Measurements from ENCODE around the gene GRAP.
"Not testable (repeated sequence)": the region's sequence is repeated elsewhere in the genome, so short reads cannot be mapped to it uniquely, and the experiment has no call there.

Gene GRAP

DNA sequence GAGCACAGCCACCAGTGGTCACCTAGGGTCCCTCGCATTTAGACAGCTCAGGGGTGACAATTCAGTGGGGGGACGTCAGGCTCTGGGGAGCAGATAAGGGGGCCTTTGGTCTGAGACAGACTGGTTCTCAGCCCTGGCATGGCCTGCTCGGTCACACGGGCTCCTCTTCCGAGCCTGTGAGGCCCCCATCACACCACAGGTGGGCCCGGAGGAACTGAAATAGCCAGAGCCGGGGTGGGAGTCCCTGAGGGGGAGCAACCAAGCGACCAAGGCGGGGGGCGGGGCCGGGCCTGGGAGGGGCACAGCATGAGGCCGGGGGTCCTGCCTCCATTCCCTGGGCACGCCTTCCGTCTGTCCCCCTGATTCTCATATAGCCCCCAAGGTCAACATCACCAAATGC, 4.4 kb downstream of the GRAP start:
- not testable (repeated sequence) for DNase-seq (ENCODE audit: low read depth)

GRCh38 chr17:19041871-19042270, 4.9 kb downstream of the GRAP start:
- DNase-seq (ENCODE audit: low read depth), result not testable (repeated sequence)

- not testable (repeated sequence) for DNase-seq (ENCODE audit: low read depth)
Observed at GRCh38 chr17:19040350-19040749, 6.4 kb downstream of the GRAP start.

DNA sequence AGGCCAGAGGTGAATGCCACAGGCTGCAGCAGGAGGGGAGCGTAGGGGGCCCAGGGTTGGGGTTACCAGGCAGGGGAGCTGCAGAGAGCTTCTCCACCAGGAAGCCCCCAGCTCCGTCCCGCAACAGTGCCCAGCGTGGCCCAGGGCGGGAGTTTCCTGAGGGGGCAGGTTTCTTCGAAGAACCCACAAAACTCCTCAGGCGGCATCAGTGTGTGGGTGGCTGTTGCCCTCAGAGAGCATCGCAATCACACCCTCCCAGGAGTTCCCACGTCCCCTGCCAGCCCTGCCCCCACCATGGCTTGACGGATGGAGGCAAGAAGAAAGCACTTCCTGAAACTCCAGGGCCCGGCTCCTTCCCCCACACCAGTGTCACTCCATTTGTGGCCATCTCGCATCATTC, 8.0 kb downstream of the GRAP start:
- DNase-seq (ENCODE audit: low read depth), result not testable (repeated sequence)

DNA sequence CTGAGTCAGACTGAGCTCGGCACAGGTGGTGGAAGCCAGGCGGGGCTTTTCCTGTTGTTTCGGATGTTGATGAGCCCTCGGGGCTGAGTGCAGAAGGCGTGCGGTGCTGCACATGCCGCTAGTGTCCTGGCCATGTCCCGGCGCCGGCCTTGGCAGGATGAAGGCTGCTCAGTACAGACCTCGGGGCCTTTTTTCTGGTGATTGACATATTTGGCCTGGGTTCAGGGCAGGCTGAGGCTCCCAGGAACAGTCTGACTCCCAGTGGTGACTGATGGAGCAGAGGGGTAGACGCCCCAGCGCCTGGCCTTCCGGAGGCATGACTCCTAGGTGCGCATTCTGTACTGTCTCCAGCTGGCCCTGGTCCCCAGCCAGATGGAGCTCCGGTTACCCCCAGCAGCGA, 8.8 kb downstream of the GRAP start:
- not testable (repeated sequence) for DNase-seq (ENCODE audit: low read depth)

DNA sequence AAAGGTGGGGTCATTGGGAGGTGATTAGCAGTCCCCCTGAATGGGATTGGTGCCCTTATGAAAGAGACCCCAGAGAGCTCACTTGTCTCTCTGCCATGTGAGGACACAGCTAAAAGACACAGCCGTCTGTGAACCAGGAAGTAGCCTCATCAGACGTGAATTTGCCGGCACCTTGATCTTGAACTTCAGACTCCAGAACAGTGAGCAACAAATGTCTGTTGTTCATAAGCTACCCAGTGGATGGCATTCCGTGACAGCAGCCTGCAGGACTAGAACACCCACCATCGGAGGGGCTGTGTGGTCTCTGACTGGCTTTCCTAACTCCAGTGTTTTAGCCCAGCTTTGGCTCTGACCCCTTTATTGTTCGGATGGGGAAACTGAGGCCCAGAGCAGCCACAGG, 9.2 kb downstream of the GRAP start:
- not testable (repeated sequence) for DNase-seq (ENCODE audit: low read depth)

GRCh38 chr17:19036186-19036585, 10.6 kb downstream of the GRAP start:
- not testable (repeated sequence) for DNase-seq (ENCODE audit: low read depth)

- not testable (repeated sequence) for DNase-seq (ENCODE audit: low read depth)
Observed at GRCh38 chr17:19032377-19032988, 14.3 kb downstream of the GRAP start.

- DNase-seq (ENCODE audit: low read depth), result not testable (repeated sequence)
Observed at GRCh38 chr17:19031729-19032128, 15.0 kb downstream of the GRAP start.

- DNase-seq (ENCODE audit: low read depth), result not testable (repeated sequence)
Observed at GRCh38 chr17:19030771-19031449, 15.8 kb downstream of the GRAP start.

- DNase-seq (ENCODE audit: low read depth), result not testable (repeated sequence)
Observed at GRCh38 chr17:19029740-19030139, 17.0 kb downstream of the GRAP start.

DNA sequence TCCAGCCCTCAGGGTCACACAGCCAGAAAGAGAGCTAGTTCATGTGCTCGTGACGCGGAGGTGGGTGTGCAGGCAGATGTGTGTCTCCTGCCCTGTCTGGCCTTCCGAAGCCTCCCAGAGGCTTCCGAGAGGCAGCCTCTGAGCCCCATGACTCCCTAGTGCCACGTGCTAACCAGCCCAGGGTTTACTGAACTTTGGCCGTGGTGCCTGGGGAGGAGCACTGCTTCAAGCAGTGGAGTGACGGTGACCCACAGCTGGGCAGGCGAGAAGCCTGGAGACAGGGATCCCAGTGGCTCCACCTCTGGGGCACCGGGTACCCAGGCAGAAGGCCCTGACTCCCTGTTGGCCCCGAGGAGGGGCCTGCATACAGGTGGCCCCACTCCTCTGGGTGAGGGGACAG, 18.1 kb downstream of the GRAP start:
- not testable (repeated sequence) for DNase-seq (ENCODE audit: low read depth)

DNA sequence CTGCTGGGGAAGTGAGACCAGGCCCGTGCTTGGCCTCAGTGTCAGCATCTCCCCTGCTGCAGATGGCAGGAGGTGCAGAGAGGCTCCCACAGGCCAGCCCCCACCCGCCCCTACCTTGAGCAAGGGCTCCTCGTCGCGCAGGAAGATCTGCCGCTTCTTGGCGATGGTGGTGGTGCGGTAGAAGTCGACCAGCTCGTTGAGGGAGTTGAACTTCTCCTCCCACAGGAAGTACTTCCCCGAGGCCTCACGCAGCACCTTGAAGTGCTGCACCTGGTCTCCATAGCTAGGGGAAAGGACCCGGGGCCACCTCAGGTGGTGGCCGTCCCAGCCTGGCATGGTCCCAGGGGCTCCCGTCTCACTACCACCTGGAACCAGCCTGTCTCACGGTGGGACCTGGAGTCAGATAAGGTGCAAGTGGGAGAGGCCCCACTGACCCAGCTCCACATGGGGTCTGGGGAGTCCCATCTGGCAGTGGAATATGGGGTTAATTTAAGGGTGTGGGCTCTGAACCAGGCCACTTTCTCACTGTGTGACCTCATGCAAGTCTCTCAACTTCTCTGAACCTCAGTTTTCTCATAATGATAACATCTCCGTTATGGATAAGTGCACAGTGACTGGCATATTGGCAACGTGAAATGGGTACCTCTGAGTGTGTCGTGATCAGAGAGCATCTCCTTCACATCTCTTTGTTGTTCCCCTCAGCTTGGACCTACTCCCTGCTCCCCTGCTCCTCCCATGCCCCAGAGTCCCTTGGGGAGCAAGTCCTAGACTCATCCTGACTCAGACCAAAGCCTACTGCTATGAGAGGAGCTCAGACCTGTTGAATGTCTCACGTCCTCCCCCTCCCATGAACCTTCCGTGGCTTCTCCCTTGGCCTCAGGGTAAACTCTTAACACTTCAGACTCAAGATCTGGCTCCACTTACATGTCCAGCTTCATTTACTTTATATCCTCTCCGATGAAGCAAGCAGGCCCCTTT, 22.4 kb downstream of the GRAP start:
- no peak for DNase-seq (ENCODE audit: low read depth)

DNA sequence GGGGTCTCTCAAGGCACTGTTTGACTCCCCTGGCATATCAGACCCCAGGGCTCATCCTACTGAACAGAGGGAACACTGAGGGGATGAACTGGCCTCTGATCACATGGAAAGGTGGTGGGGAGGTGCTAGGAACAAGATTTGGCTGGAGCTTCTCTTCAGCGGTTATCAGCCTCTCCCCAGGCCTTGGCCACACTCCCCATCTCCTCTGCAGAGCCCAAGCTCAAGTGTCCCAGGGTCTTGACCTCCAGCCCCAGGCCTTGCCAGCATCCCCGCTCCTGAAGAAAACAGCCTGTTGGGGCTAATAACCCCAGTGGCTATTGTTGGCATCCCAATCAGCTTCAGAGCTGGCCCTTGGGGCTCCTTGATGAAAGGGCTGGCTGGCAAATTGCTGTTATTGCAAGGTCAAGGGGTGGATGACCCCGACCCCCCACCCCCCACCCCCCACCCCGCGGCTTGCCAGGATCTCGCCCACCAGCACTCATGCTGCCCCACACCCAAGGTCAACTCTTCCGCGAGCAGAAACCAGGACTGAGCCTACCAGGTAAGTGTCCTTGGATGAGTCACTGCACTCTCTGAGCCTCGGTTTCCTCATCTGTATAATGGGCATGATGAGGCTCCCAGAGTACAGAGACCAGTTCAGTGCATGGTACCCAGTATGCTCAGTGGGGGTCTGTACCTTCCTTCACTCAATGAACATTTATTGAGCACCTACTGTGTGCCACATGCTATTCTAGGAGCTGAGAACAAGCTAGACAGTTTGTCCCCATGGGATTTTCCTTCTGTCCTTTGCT, 23.4 kb downstream of the GRAP start:
- no peak for DNase-seq (ENCODE audit: low read depth)

GRCh38 chr17:19022747-19023146, 24.0 kb downstream of the GRAP start:
- no peak for DNase-seq (ENCODE audit: low read depth)

- no peak for DNase-seq (ENCODE audit: low read depth)
Observed at GRCh38 chr17:19022128-19022527, 24.6 kb downstream of the GRAP start.

DNA sequence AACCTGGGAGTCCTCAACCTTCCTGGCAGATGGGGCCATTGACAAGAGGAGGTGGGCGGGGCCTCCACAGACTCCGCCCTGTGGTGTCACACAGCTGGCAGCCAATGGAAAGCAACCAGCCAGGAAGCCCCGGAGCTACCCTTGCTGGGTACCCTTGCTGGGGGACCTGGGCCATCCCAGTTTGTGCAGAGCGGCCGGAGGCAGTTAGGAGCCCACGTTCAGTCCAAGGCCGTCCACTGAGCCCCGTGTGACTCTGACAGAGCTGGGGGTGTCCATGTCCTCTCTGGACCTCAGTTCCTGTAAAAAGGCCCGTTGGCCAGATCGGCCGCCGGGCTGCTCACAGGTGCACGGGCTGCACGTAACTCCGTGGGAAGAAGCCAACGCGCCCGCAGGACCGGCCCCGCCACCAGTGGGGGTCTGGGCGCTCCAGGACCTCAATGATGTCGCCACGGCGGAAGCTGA, 25.1 kb downstream of the GRAP start:
- no peak for DNase-seq (ENCODE audit: low read depth)

GRCh38 chr17:19021011-19021621, 25.6 kb downstream of the GRAP start:
- DNase-seq (ENCODE audit: low read depth), result not testable (repeated sequence)

- no peak for DNase-seq (ENCODE audit: low read depth)
Observed at GRCh38 chr17:19020016-19020415, 26.7 kb downstream of the GRAP start.

- no peak for DNase-seq (ENCODE audit: low read depth)
Observed at GRCh38 chr17:19019041-19019941, 27.5 kb downstream of the GRAP start.
